Smooth muscle cell (in vitro differentiated cells): ENCODE data around the gene NACC1. TPM values are rescaled to one million over a fixed set of nuclear protein-coding genes. Genes with fewer than 3 reads are reported as not detected.

Source experiments
- DNase-seq: peaks from one replicate; lab custom pipeline; 2025; ENCODE audit not compliant: unreplicated experiment; lab: John Stamatoyannopoulos, UW
- H2AFZ ChIP-seq: fragments of 200-600 bp; sonication (generic); 2 replicates; pipeline ENCODE4 v1.6.0; 2016; ENCODE audit warnings: antibody characterized with exemption, low read depth, mild to moderate bottlenecking
- H3F3A ChIP-seq: fragments of 200-600 bp; sonication (generic); 2 replicates; pipeline ENCODE4 v1.6.0; 2017; ENCODE audit warnings: antibody characterized with exemption, low read depth
- H3K27ac ChIP-seq: fragments of 200-600 bp; sonication (generic); 2 replicates; pipeline ENCODE4 v1.5.1; 2016; ENCODE audit warnings: low read depth, mild to moderate bottlenecking
- H3K27me3 ChIP-seq: fragments of 200-600 bp; sonication (generic); 2 replicates; pipeline ENCODE4 v1.6.1; 2016; ENCODE audit warnings: low read depth, mild to moderate bottlenecking
- H3K36me3 ChIP-seq: fragments of 200-600 bp; sonication (generic); 2 replicates; pipeline ENCODE4 v1.5.1; 2016; ENCODE audit warnings: low read depth
- H3K4me1 ChIP-seq: fragments of 200-600 bp; sonication (generic); 2 replicates; pipeline ENCODE4 v1.5.1; 2016; ENCODE audit warnings: low read depth
- H3K4me2 ChIP-seq: fragments of 200-600 bp; sonication (generic); 2 replicates; pipeline ENCODE4 v1.6.0; 2016; ENCODE audit warnings: mild to moderate bottlenecking
- H3K4me3 ChIP-seq: fragments of 200-600 bp; sonication (generic); 2 replicates; pipeline ENCODE4 v1.5.1; 2016; ENCODE audit warnings: mild to moderate bottlenecking
- H3K79me2 ChIP-seq: fragments of 200-600 bp; sonication (generic); 2 replicates; pipeline ENCODE4 v1.6.0; 2016; ENCODE audit warnings: low read depth, mild to moderate bottlenecking
- H3K9ac ChIP-seq: fragments of 200-600 bp; sonication (generic); 2 replicates; pipeline ENCODE4 v1.6.0; 2016; ENCODE audit warnings: low read depth
- H3K9me3 ChIP-seq: fragments of 200-600 bp; sonication (generic); replicated peaks from 2 replicates; pipeline ENCODE4 v1.5.1; 2016; ENCODE audit warnings: low read depth
- H4K20me1 ChIP-seq: fragments of 200-600 bp; sonication (generic); 2 replicates; pipeline ENCODE4 v1.6.0; 2016; ENCODE audit warnings: low read depth
- CTCF ChIP-seq: fragments of 200-600 bp; sonication (generic); IDR thresholded peaks from 2 replicates; pipeline ENCODE4 v1.5.1; 2017; ENCODE audit warnings: borderline replicate concordance, mild to moderate bottlenecking, antibody characterized with exemption; ENCODE audit not compliant: insufficient read depth, poor library complexity, severe bottlenecking
- WGBS: methylation state at CpG from one replicate; pipeline ENCODE4 v1.1.7; 2016; ENCODE audit warnings: low lambda C conversion rate; 5-methylcytosine and 5-hydroxymethylcytosine counted together
- polyA plus RNA-seq: library from polyadenylated mRNA; unstranded; fragments of >200 nt; fragmentation: Nextera tagmentation; extraction: Ambion mirVana; gene quantifications from 2 replicates; pipeline ENCODE4 v1.2.1, GENCODE V29; 2016
- total RNA-seq: library from RNA; depleted of rRNA; stranded (reverse); fragments of >200 nt; gene quantifications from 2 replicates; pipeline ENCODE4 v1.2.3, GENCODE V29; 2014

Gene NACC1
- total and polyA plus RNA-seq, 2 experiments from 2014 or later, result 9.9 to 44.6 TPM

- 83% methylated on average over 12 of the region's 12 CpGs for WGBS
- Histone ChIP-seq H3K79me2 (no peaks in the 10 kb centered on the region), H3K4me1 (peaks cover 29% of the 10 kb centered on the region), H3K36me3 (no peaks in the 10 kb centered on the region), H3F3A (peaks cover 14% of the 10 kb centered on the region), H3K27ac (no peak overlapping the region), H3K9ac (no peak overlapping the region), H3K4me3 (no peak overlapping the region), H3K9me3 (no peaks in the 10 kb centered on the region), H3K4me2 (no peak overlapping the region), H2AFZ (no peak overlapping the region), H4K20me1 (peaks cover 11% of the 10 kb centered on the region), H3K27me3 (peaks cover 41% of the 10 kb centered on the region)
- no peak for TF ChIP-seq CTCF
- DNase-seq, result no peak
These were observed 18.0 kb upstream of the NACC1 start for GRCh38 chr19:13100031-13100588.

DNA sequence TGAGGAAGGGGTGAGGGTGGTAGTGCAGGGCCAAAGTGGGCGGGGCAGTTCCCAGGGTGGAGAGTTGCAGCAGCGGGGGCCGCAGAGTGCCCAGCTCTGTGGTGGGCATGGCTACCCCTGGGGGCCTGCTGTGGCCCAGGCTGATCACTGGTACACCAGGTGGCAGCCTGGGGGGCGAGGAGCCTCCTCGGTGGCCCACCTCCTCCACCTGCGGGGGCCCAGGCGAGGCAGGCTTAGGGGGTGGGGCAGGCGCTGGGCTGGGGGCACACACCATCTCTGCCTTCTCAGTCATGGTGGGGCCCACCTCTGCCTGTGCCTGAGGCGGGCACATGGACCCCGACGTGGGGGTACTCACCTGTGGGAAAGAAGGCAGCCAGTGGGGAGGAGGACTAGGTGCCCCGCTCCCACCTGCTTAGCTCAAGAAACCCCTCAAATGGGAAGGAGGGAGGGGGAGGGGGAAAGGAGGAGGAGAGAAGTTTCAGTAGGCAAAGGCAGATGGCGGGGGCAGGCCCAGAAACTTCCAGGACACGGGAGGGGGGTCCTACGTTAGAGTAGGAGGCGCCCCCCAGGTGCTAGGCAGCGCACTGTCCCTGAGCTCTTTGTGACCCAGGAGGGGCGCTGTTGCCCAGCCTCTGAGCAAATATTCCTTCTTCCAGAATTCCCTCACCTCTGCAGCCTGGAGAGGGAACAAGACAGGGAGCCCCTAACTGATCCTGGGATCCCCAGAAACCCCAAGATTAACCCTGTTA lies 17.0 kb upstream of the NACC1 start:
- peaks cover 11% of the 10 kb centered on the region for H4K20me1 ChIP-seq
- H3K9me3 ChIP-seq, result no peaks in the 10 kb centered on the region
- peak; percentile 23 for TF ChIP-seq CTCF
- H3K4me1 ChIP-seq, result peaks cover 24% of the 10 kb centered on the region
- H3K27me3 ChIP-seq, result peaks cover 32% of the 10 kb centered on the region
- no peak for DNase-seq
- H3K36me3 ChIP-seq, result no peaks in the 10 kb centered on the region
- WGBS, result 87% methylated on average over 10 of the region's 18 CpGs
- no peaks in the 10 kb centered on the region for H3K79me2 ChIP-seq
- H3F3A ChIP-seq, result peaks cover 12% of the 10 kb centered on the region
- no peak overlapping the region for H3K4me2 ChIP-seq
- no peak overlapping the region for H3K4me3 ChIP-seq
- H3K27ac ChIP-seq, result no peak overlapping the region
- H2AFZ ChIP-seq, result no peak overlapping the region
- H3K9ac ChIP-seq, result no peak overlapping the region

GRCh38 chr19:13101590-13102415 lies 16.3 kb upstream of the NACC1 start:
- Histone ChIP-seq H3K4me1 (peaks cover 16% of the 10 kb centered on the region), H3K27ac (no peak overlapping the region), H3K4me2 (peak overlapping the region; percentile 85), H3K9me3 (no peaks in the 10 kb centered on the region), H3K79me2 (no peaks in the 10 kb centered on the region), H4K20me1 (peaks cover 7% of the 10 kb centered on the region), H3K9ac (no peak overlapping the region), H3K4me3 (peak overlapping the region; percentile 39), H2AFZ (peak overlapping the region; percentile 72), H3K36me3 (no peaks in the 10 kb centered on the region), H3F3A (peaks cover 10% of the 10 kb centered on the region), H3K27me3 (peaks cover 24% of the 10 kb centered on the region)
- no peak for TF ChIP-seq CTCF
- no peak for DNase-seq
- 90% methylated on average over 7 of the region's 7 CpGs for WGBS
